Endodermal cell (in vitro differentiated cells): ENCODE measurements around the gene USP9X. TPM values are rescaled to one million over a fixed set of nuclear protein-coding genes. Genes with fewer than 3 reads are reported as not detected.

ENCODE experiments used
- DNase-seq: peaks from one replicate; pipeline ENCODE4 v3.0.0-alpha.2; 2017
- H3K27ac ChIP-seq: 2 replicates; pipeline ENCODE4 v1.5.1; 2013; ENCODE audit warnings: mild to moderate bottlenecking, low read depth, low read length, moderate library complexity
- H3K27me3 ChIP-seq: 2 replicates; pipeline ENCODE4 v1.6.1; 2013; ENCODE audit warnings: mild to moderate bottlenecking, low read length, moderate library complexity; ENCODE audit not compliant: insufficient read depth, control insufficient read depth, poor library complexity, severe bottlenecking
- H3K36me3 ChIP-seq: 2 replicates; pipeline ENCODE4 v1.7.0; 2013; ENCODE audit warnings: mild to moderate bottlenecking, low read length, moderate library complexity; ENCODE audit not compliant: control insufficient read depth, insufficient read depth
- H3K4me1 ChIP-seq: one replicate; pipeline ENCODE4 v1.7.0; 2013; ENCODE audit warnings: low read length; ENCODE audit not compliant: control insufficient read depth, insufficient read depth
- H3K4me3 ChIP-seq: 2 replicates; pipeline ENCODE4 v1.5.1; 2013; ENCODE audit warnings: mild to moderate bottlenecking, low read length, moderate library complexity
- H3K9ac ChIP-seq: 2 replicates; pipeline ENCODE4 v1.6.1; 2013; ENCODE audit warnings: mild to moderate bottlenecking, low read length, moderate library complexity; ENCODE audit not compliant: poor library complexity, severe bottlenecking; ENCODE audit errors: extremely low read depth
- H3K9me3 ChIP-seq: 2 replicates; pipeline ENCODE4 v1.6.1; 2013; ENCODE audit warnings: mild to moderate bottlenecking, low read length, moderate library complexity; ENCODE audit not compliant: control insufficient read depth
- H3K27ac Mint-ChIP-seq: 2 replicates; pipeline ENCODE4 v1.8.0; 2020; ENCODE audit warnings: mixed read lengths
- H3K27me3 Mint-ChIP-seq: 2 replicates; pipeline ENCODE4 v1.8.0; 2021; ENCODE audit warnings: mild to moderate bottlenecking, mixed read lengths; ENCODE audit not compliant: insufficient read depth
- H3K36me3 Mint-ChIP-seq: 2 replicates; pipeline ENCODE4 v1.8.0; 2020; ENCODE audit warnings: low read depth, mixed read lengths
- H3K4me1 Mint-ChIP-seq: 2 replicates; pipeline ENCODE4 v1.8.0; 2020; ENCODE audit warnings: mixed read lengths
- H3K4me3 Mint-ChIP-seq: 2 replicates; pipeline ENCODE4 v1.8.0; 2020; ENCODE audit warnings: mild to moderate bottlenecking, moderate library complexity, mixed read lengths
- H3K9me3 Mint-ChIP-seq: 2 replicates; pipeline ENCODE4 v1.8.0; 2020; ENCODE audit warnings: mild to moderate bottlenecking, mixed read lengths
- CTCF ChIP-seq: fragments of 200-600 bp; sonication (generic); conservative IDR thresholded peaks from 2 replicates; pipeline ENCODE4 v1.5.0; 2021; ENCODE audit warnings: antibody characterized with exemption, mild to moderate bottlenecking
- WGBS, 2 experiments: methylation state at CpG; one replicate each; pipeline versions ENCODE4 v1.1.5 to v1.1.7; 2013; ENCODE audit warnings: missing lambda C conversion rate in 2 of 2, mixed read lengths in 1 of 2; ENCODE audit not compliant: insufficient coverage in 1 of 2, insufficient read length in 1 of 2; 5-methylcytosine and 5-hydroxymethylcytosine counted together
- total RNA-seq, 2 donors: library from RNA; stranded (reverse); fragmentation: NEBNext Ultra II Directional in 1 of 2; extraction: Animal tissue kit (Norgen Biotek cat#: 25700) in 1 of 2; gene quantifications; 2 replicates in 1 of 2; 3 replicates in 1 of 2; pipeline ENCODE4 v1.2.1, GENCODE V29; 2021

Gene USP9X
- total RNA-seq, 2 donors from 2014 or later = 88.1 to 128 TPM

GRCh38 chrX:41128955-41129354 lies 43.7 kb downstream of the USP9X start:
- Mint-ChIP-seq H3K9me3 (peaks cover 2% of the 10 kb centered on the region), H3K27ac (no peak overlapping the region), H3K4me1 (no peaks in the 10 kb centered on the region), H3K27me3 (no peaks in the 10 kb centered on the region), H3K4me3 (no peak overlapping the region), H3K36me3 (peaks cover 46% of the 10 kb centered on the region)
- Histone ChIP-seq H3K27ac (no peak overlapping the region), H3K4me1 (no peaks in the 10 kb centered on the region), H3K36me3 (peaks cover 45% of the 10 kb centered on the region), H3K9me3 (no peaks in the 10 kb centered on the region), H3K27me3 (no peaks in the 10 kb centered on the region), H3K4me3 (no peak overlapping the region), H3K9ac (no peak overlapping the region)
- 95% methylated on average over 3 of the region's 4 CpGs; no CpG with 5 or more reads in 1 of the 2 experiments for WGBS, 2 experiments
- no peak for TF ChIP-seq CTCF
- DNase-seq = no peak

- Mint-ChIP-seq H3K9me3 (peaks cover 9% of the 10 kb centered on the region), H3K4me1 (no peaks in the 10 kb centered on the region), H3K4me3 (no peak overlapping the region), H3K36me3 (peaks cover 54% of the 10 kb centered on the region), H3K27ac (no peak overlapping the region), H3K27me3 (no peaks in the 10 kb centered on the region)
- no peak for DNase-seq
- Histone ChIP-seq H3K27ac (no peak overlapping the region), H3K4me3 (no peak overlapping the region), H3K9me3 (no peaks in the 10 kb centered on the region), H3K4me1 (no peaks in the 10 kb centered on the region), H3K9ac (no peak overlapping the region), H3K36me3 (peaks cover 58% of the 10 kb centered on the region), H3K27me3 (no peaks in the 10 kb centered on the region)
- WGBS, 2 experiments = 91% methylated on average over 1 of the region's 1 CpG; no CpG with 5 or more reads in 1 of the 2 experiments
- TF ChIP-seq CTCF = no peak
These were observed 46.5 kb downstream of the USP9X start for GRCh38 chrX:41131766-41132165.

- Histone ChIP-seq H3K27ac (no peak overlapping the region), H3K27me3 (no peaks in the 10 kb centered on the region), H3K4me3 (no peak overlapping the region), H3K9ac (no peak overlapping the region), H3K9me3 (no peaks in the 10 kb centered on the region), H3K4me1 (no peaks in the 10 kb centered on the region), H3K36me3 (peaks cover 65% of the 10 kb centered on the region)
- WGBS, 2 experiments = 95 to 100% methylated on average over 1 to 4 of the region's 6 CpGs
- Mint-ChIP-seq H3K9me3 (peaks cover 14% of the 10 kb centered on the region), H3K4me1 (no peaks in the 10 kb centered on the region), H3K27me3 (no peaks in the 10 kb centered on the region), H3K4me3 (no peak overlapping the region), H3K27ac (no peak overlapping the region), H3K36me3 (peaks cover 55% of the 10 kb centered on the region)
- TF ChIP-seq CTCF = no peak
- DNase-seq = no peak
These were observed 48.3 kb downstream of the USP9X start for GRCh38 chrX:41133551-41133950.
